ENCODE results near the gene NRSN2.
A peak's percentile ranks its signal among the peaks of the same experiment; 100 is the strongest.
"Not testable (repeated sequence)": the region's sequence is repeated elsewhere in the genome, so short reads cannot be mapped to it uniquely, and the experiment has no call there.

The NRSN2 gene

DNA sequence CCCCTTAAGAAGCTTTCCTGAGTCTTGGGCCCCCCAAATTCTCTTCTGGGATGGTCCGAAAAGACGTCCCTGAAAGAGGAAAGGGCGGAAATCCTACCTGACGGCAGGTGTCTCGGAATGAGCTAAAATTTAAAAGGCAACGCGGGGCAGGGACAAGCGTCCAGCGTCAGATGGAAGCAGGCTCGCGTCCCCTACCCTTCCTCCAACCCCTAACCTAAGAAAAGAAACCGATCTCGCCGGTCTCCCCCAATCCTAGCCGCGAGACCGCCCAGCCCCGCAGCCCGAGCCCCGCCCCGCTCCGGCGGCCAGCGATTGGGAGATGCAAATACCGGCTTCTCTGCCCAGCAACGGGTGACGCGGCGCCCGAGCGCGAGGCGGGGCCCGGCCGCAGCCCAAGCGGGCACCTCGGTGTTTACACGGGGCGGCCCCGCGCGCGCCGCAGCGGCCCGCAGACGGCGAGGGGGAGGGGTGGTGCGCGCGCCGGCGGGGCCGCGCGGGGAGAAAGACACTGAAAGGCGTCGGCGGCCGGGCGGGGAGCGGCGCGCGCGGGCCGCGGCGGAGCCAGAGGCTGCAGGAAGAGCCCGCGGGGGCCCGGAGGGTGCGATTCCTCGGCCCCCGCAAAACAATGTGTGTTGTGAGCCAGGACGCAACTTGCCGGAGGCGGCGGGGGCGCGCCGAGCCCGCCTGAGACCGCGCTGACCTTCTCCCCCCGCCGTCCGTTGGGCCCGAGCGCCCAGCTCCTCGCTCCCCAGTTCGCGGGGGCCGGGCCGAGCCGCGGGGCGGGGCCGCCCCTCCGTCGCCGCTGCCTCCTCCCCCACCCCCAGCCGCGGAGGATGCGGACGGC, 21.6 kb upstream of the NRSN2 start, which contains the start of gene SOX12:
TSS of gene SOX12 (plus strand) at position 508 of the 844 bp plus-strand sequence. CDS start 373 bp downstream, outside the sequence.
- peak; percentile 84 for DNase-seq

DNA sequence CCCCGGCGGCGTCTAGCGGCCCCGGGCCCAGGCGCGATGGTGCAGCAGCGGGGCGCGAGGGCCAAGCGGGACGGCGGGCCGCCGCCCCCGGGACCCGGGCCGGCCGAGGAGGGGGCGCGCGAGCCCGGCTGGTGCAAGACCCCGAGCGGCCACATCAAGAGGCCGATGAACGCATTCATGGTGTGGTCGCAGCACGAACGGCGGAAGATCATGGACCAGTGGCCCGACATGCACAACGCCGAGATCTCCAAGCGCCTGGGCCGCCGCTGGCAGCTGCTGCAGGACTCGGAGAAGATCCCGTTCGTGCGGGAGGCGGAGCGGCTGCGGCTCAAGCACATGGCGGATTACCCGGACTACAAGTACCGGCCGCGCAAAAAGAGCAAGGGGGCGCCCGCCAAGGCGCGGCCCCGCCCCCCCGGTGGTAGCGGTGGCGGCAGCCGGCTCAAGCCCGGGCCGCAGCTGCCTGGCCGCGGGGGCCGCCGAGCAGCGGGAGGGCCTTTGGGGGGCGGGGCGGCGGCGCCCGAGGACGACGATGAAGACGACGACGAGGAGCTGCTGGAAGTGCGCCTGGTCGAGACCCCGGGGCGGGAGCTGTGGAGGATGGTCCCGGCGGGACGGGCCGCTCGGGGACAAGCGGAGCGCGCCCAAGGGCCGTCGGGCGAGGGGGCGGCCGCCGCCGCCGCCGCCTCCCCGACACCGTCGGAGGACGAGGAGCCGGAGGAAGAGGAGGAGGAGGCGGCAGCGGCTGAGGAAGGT, 20.8 kb upstream of the NRSN2 start:
- DNase-seq, result no peak

DNA sequence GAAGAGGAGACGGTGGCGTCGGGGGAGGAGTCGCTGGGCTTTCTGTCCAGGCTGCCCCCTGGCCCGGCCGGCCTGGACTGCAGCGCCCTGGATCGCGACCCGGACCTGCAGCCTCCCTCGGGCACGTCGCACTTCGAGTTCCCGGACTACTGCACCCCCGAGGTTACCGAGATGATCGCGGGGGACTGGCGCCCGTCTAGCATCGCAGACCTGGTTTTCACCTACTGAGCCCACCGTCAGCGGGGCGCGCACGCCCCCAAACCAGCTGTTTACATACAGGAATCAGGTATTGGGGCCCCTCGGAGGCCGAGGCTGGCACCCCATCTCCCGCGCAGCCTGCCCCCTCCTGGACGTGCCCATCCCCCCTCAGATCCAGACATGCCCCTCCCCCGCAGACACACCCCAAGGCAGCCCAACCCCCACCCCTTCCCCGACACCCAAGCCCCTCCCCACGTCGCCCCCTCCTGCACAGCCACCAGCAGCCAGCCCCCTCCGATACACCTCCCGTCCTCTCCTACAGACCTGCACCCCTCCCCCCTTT, 20.2 kb upstream of the NRSN2 start:
- no peak for DNase-seq

DNA sequence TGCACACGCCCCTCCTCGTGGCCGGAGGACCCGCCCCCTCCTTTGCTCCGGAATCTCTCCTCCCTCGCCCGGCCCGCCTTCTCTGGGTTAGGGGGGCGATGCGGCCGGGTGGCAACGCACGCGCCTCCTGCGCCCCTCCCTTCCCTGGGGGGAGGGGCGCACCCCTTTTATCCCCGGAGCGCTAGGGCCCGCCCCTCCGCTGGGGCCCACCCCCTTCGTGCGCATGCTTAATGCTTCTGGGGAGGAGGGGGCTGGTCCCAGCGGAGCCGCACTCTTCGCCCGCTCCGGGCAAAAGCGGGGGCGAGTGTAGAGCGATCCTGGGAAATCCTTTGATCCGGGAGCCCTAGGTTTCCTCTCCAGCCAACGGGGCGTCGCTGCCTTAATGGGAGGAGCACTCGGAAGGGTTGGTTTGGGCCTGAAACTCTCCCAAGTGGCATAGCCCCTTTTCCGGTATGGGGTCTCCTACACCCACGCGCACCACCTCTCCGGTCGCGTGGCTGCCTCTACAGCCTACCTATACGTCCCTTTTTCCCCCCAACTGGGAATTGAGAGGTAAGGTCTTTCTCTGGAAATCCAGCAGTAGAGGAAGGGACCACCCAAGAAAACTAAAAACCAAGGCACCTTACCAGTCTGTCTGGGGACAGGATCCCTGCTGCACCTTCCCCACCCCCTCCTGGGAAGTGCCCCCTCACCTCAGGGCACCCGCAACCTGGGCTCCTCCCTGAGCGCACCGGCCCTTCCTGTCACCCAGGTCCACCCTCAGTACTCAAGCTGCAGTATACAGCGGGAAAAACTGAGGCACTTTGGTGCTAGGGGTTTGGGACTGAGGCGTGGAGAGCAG, 19.5 kb upstream of the NRSN2 start:
- DNase-seq, result peak; percentile 90

DNA sequence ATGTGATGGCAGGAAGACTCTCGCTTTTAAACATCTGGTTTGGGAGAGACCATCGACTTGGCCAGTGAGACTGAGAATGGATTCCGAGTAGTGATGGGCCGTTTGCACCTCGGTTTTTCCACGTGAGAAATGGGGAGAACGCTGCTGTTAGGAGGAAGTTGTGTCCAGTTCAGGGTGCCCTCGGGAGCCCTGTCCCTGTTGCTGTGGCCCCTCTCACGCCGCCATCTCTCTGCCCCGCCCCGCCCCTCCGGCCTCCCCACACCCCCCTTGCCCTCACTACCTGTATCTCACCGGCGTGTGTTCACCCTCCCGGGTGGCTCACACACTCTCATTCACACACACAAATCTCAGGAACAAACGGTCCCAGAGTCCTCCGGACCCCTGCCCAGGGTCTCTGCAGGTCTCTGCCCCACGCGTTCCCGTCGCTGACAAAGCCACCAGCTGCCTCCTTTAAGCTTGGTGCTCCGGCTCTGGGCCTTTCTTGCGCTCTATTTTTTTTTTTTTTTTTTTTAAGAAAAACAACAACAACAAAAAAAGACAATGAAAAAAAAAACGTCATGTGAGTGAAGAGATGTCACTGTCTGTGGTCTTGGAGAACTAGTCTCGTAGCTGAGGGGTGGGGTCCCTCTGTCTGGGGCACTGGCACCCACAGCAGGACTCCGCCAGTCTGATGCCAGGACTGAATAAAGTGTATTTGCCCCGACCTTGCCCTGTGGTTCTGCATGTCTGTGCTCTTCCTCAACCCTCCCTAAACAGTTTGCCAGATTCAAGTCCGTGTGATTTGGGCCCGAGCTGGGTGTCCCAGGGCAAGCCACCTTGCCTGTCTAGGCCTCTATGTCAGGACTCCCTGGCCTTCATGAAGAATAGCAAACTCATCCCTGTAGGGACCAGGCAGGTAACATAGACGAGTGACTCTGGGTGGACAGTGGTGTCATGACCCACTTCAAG, 18.6 kb upstream of the NRSN2 start:
- no peak for DNase-seq

DNA sequence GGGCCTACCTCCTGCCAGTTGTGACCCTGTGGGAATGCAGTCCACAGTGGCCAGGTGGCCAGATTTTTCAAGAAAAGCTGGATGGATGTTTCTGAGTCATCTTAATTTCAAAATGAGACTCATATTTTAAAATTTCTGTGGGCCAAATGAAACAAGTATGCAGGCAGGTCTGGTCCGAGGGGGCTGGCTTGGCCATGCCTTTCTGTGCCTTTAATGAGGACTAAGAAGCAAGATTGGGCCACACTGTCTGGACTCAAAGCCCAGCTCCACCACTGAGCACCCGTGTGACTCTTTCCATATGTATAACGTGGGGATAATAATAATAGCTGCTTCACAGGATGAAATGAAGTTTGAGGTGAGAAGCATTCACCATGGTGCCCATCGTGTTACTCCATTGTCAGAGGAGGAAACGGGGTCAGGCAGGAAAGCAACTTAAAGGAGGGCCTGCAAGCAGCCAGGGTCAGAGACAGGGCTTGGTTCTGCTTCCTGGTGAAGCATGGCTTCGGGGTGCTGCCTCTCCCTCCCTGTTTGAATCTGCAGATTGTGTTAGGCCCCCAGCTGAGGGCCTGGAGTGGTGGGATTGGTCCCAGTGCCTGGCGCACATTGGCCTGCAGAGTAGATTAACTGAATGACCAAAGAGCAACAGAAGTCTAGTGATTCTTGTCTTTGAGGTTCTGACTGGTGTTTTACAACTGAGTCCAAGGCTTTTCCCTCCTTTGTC, 17.8 kb upstream of the NRSN2 start:
- no peak for DNase-seq

DNA sequence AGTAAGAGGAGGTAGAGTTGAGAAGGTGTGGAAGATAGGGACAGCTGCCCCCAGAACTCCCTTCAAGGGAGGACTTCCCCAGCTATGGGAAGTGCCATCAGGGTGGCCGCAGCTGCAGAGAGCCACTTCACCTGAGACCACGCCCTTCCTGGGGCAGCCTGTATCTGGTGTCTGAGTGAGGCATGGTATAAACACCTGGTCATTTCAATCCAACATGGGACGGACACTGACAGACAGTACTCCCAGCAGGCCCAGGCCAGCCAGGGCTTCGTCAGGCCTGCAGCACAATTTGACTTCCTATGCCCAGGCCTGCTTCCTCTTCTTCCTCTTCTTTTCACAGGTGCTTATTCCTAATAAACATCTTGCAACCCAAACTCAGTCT, 17.1 kb upstream of the NRSN2 start:
- no peak for DNase-seq

DNA sequence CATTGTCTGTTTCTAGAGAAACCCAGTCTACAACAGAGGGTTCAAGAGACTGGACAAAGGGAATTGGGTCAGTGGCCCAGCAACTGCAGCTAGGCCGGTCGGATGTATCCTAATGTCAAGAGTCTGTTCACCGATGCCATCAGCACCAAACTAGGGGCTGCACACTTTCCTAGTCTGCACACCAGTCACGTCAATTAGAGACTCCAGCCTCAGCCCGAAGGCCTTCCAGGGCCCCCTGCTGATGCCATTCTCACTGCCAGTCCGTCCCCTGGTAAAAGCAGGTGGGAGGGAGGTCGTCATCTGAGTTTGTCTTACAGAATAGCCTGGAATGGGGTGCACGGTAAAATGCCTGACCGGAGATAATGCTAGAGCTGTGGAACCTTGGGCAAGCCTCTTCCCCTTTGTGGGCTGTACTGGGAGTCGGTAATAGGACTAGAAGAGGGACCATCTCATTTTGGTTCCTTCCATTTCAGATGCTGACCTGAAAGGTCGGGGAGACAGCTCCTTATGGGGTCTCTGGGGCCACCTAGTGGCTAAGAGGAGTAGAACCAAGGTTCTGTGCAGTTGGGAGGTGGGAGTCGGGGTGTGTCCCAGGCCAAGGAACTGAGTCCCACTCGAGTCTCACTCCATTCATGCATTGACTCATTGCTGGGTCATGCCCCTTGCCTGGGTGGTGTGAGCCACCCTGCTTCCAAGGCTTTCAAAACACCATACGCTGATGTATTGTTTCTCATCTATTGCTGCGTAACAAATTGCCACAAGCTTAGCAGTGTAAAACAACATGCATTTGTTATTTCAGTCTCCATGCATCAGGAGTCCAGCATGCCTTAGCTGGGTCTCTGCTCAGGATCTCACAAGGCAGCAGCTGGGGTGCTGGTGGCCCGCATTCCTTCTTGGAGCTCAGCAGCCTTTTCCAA, 16.4 kb upstream of the NRSN2 start:
- peak; percentile 30 for DNase-seq

DNA sequence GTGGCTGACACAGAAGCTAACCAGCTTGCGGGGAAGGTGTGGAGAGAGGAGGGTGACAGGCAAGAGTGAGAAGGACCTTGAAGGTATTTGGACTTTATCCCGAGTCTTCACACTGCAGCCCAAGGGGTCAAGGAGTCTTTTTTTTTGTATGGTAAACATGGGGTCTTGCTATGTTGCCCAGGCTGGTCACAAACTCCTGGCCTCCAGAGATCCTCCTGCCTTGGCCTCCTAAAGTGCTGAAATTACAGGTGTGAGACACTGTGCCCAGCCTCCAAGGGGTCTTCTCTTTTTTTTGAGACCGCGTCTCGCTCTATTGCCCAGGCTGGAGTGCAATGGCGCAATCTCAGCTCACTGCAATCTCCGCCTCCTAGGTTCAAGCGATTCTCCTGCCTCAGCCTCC, 12.3 kb upstream of the NRSN2 start:
- no peak for DNase-seq

DNA sequence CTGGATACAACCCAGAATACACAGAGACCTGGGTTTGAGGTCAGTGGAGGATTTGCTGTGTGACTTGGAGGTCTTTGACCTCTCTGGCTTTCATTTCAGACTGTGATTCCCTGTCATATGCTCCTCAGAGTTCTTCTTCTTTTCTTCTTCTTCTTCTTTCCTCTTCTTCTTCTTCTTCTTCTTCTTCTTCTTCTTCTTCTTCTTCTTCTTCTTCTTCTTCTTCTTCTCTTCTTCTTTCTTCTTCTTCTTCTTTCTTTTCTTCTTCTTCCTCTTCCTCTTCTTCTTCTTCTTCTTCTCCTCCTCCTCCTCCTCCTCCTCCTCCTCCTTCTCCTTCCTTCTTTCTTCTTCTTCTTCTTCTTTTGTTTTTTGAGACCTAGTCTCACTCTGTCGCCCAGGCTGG, 10.9 kb upstream of the NRSN2 start:
- not testable (repeated sequence) for DNase-seq

DNA sequence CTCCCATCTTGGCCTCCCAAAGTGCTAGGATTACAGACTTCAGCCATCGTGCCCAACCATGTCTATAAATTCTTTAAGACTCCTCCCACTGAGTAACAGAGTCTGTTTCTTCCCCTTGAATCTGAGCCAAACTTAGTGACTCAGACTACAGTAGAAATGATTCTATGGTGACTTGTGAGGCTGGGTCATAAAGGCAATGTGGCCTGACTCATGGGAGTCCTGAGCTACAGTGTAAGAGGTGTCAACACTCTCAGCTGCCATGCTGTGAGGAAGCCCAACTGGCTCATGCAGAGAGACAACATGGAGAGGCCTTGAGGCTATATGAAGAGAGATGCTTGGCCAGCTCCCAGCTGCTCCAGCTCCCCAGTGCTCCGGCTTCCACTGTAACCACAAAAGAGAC, 5.2 kb upstream of the NRSN2 start:
- no peak for DNase-seq

DNA sequence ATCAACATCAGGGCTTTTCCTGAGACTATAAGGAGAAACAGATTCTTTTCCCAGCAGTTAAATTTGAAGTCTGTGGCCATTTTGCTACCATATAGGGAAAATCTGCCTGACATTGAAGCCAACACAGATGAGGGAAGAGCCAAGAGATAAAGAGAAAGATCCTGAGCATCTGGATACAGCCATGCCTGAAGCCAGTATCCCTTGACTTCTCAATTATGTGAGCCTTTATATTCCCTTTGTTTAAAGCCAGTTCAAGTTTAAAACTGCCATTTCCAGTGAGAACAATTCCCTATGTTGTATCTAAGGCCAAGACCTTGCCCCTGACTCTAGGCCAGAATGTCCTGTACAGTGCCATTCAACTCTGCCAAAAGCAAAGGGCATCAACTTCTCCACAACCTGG, 3.8 kb upstream of the NRSN2 start:
- DNase-seq, result no peak

DNA sequence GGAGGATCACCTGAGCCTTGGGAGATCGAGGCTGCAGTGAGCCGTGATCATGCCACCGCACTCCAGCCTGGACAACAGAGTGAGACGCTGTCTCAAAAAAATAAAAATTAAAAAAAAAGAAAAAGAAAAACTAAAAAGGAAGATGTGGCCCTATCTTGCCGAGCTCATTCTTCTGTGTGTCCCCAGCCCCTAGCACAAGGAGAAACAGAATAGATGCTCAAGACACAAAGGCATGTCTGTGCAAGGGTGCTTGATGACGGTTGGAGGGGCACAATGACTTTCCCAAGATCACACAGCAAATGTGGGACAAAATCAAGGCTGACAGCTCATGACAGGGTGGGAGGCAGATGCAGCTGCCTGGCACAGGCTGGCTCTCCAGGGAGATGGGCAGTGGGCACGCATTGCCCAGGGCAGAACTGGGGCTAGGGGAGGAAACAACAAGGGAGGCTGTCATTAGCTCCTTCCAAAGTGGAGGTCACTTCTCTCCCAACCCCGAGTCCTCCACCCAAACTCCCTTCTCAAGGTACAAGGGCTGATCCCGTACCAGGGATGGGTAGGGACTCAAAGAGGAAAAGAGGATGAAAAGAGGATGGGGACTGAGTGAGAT, 775 bp upstream of the NRSN2 start:
- no peak for DNase-seq

DNA sequence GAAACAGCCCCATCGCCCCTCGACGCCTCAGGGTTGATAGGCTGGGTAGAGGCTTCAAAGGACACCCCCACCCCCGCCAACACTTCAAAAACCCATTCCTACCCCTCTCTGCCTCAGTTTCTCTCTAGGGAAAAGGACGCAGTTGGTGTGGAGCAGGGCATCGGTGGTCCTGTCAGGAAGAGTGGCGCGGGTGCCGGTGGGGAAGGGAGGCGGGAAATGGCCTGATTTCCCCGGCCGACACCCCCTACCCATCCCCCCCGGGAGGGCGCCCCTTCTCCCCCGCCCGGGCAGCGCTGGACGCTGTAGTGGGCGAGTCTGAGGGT, 367 bp downstream of the NRSN2 start:
- no peak for DNase-seq

DNA sequence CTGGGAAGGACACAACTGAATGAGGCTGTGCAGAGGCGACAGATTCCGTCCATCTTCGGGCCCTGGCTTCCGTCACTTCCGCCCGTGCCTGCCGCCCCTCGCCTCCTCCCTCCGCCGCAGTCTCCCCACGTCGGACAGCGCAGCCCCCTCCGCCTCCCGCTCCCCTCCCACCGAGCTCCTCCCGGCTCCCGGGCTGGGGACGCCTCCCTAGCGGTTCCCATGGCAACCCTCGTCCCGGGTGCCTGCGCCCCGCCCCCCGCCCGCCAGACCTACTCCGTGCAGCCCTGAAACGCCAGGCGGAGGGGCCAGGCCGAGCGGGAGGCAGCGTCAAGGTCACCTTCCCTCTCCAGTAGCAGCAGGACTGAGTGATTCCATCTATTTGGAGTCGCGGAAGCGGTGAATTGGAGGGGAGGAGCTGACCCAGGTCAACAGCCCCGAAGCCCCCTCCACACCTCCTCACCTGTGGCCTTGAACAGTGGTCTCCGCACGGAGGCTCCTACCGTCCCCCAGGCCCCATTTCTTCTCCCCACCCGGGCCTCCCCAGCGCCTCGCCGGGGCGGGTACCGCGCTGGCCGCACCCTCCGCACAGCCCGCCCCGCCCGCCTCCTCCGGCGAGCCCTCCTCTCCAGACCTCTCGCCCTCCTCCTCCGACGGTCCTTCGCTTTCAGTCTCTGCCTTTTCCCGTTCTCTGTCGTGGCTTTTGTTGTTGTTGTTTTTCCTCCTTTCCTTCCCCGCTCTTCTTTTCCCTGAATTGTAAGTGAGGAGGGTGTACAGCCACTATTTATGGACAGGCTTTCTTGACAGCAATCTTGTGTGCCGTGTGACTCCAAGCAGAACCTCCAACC, 951 bp downstream of the NRSN2 start:
- peak; percentile 87 for DNase-seq

DNA sequence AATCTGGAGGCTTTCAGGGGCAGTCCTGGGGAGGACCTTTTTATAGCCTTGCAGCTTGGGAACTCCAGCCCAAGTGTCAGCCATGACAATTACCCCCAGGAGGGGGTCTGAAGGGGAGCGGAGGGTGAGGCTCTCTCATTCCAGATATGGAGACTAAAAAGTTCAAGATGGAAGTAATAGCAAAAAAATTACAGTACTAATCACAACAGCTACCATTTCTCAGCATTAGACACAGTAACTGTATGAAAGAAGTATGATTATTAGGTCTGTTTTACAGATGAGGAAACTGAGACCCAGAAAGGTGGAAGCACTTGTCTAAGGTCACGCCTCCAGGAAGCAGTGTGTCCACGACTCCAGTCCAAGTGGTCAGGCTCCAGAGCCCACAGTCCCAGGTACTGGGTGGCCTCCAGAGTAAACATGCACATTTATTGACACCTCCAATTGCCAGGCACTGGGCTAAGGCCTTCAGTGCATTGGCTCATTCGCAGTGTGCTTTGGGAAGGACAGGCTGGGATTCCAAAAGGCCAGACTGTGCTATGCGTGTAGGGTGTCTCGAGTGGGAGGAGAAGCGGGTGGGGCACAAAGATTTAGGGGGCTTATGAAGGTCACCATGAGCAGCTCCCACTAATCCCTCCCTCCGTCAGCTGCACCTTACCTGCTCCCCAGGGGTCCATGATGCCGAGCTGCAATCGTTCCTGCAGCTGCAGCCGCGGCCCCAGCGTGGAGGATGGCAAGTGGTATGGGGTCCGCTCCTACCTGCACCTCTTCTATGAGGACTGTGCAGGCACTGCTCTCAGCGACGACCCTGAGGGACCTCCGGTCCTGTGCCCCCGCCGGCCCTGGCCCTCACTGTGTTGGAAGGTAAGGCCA, 2.3 kb downstream of the NRSN2 start:
- no peak for DNase-seq

DNA sequence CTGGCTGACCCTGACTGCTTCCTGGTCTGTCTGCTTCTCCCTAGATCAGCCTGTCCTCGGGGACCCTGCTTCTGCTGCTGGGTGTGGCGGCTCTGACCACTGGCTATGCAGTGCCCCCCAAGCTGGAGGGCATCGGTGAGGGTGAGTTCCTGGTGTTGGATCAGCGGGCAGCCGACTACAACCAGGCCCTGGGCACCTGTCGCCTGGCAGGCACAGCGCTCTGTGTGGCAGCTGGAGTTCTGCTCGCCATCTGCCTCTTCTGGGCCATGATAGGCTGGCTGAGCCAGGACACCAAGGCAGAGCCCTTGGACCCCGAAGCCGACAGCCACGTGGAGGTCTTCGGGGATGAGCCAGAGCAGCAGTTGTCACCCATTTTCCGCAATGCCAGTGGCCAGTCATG, 6.3 kb downstream of the NRSN2 start:
- no peak for DNase-seq
